NCI-H2029 (cell line): ENCODE results near the gene BTBD7.
"Not testable (repeated sequence)": the region's sequence is repeated elsewhere in the genome, so short reads cannot be mapped to it uniquely, and the experiment has no call there.

ENCODE experiments used
- DNase-seq: peaks from one replicate; lab custom pipeline; 2025; lab: John Stamatoyannopoulos, UW

The BTBD7 gene

GRCh38 chr14:93332853-93333630 is at the start of gene BTBD7:
TSS of gene BTBD7 (minus strand) at chr14:93333036. CDS start at chr14:93296051, 36,985 bp downstream.
- peak; percentile 77 for DNase-seq

GRCh38 chr14:93381644-93382043 is 48.8 kb upstream of the BTBD7 start:
- no peak for DNase-seq

- DNase-seq, result no peak
Observed at GRCh38 chr14:93379831-93380230, 47.0 kb upstream of the BTBD7 start.

- DNase-seq, result no peak
Observed at GRCh38 chr14:93375673-93376156, 42.9 kb upstream of the BTBD7 start.

- DNase-seq, result no peak
Observed at GRCh38 chr14:93369713-93370266, 37.0 kb upstream of the BTBD7 start.

- DNase-seq, result no peak
Observed at GRCh38 chr14:93368996-93369712, 36.3 kb upstream of the BTBD7 start.

GRCh38 chr14:93354873-93355272 is 22.0 kb upstream of the BTBD7 start:
- not testable (repeated sequence) for DNase-seq

GRCh38 chr14:93348292-93348691 is 15.5 kb upstream of the BTBD7 start:
- no peak for DNase-seq

- DNase-seq, result no peak
Observed at GRCh38 chr14:93347850-93348249, 15.0 kb upstream of the BTBD7 start.

GRCh38 chr14:93346926-93347721 is 14.3 kb upstream of the BTBD7 start, which contains the start of gene COX8C:
TSS of gene COX8C (plus strand) at chr14:93347182. CDS start at chr14:93347269, 87 bp downstream.
- DNase-seq, result no peak

GRCh38 chr14:93343797-93344196 is 11.0 kb upstream of the BTBD7 start:
- DNase-seq, result no peak

- no peak for DNase-seq
Observed at GRCh38 chr14:93343266-93343665, 10.4 kb upstream of the BTBD7 start.

- DNase-seq, result no peak
Observed at GRCh38 chr14:93337884-93338283, 5.0 kb upstream of the BTBD7 start.

GRCh38 chr14:93337143-93337753 is 4.4 kb upstream of the BTBD7 start:
- DNase-seq, result no peak

- DNase-seq, result no peak
Observed at GRCh38 chr14:93333631-93334103, 831 bp upstream of the BTBD7 start.

GRCh38 chr14:93332397-93332852 is 411 bp downstream of the BTBD7 start:
- DNase-seq, result no peak

- no peak for DNase-seq
Observed at GRCh38 chr14:93331728-93332396, 974 bp downstream of the BTBD7 start.

- DNase-seq, result no peak
Observed at GRCh38 chr14:93331002-93331727, 1.7 kb downstream of the BTBD7 start.

GRCh38 chr14:93330609-93331000 is 2.2 kb downstream of the BTBD7 start:
- DNase-seq, result no peak
